Caki2 (cell line): ENCODE data around the gene NUDT17. TPM values are rescaled to one million over a fixed set of nuclear protein-coding genes. Genes with fewer than 3 reads are reported as not detected.
"Not testable (repeated sequence)": the region's sequence is repeated elsewhere in the genome, so short reads cannot be mapped to it uniquely, and the experiment has no call there.

Experiments
- DNase-seq: peaks from one replicate; pipeline ENCODE4 v3.0.0-alpha.2; 2015; ENCODE audit warnings: low read depth
- in situ Hi-C: cut with HindIII; loops from 2 replicates; pipeline ENCODE4 v1.10.0; 2016; ENCODE audit warnings: low sequenced_read_pairs, low pct_unique_long_range_greater_than_20kb, mixed read lengths
- total RNA-seq: library from RNA; depleted of rRNA; stranded (reverse); fragments of >200 nt; shearing (Covaris generic); gene quantifications from 2 replicates; pipeline ENCODE4 v1.2.3, GENCODE V29; 2014; ENCODE audit warnings: low replicate concordance; rRNA removed

Gene NUDT17, protein sequence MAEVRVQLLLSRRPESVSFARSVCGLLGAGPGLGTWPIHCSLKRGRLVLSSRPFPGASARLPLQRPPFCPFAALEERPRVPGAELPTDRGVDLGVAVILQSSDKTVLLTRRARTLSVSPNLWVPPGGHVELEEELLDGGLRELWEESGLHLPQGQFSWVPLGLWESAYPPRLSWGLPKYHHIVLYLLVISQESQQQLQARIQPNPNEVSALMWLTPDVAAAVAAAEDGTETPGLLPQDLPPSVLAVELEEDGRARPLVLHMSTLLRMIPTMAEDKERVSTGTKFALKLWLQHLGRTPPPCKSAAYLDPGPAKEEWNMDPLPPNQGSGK
- 5.1 and 9.9 TPM in 2 replicates for total RNA-seq

DNA sequence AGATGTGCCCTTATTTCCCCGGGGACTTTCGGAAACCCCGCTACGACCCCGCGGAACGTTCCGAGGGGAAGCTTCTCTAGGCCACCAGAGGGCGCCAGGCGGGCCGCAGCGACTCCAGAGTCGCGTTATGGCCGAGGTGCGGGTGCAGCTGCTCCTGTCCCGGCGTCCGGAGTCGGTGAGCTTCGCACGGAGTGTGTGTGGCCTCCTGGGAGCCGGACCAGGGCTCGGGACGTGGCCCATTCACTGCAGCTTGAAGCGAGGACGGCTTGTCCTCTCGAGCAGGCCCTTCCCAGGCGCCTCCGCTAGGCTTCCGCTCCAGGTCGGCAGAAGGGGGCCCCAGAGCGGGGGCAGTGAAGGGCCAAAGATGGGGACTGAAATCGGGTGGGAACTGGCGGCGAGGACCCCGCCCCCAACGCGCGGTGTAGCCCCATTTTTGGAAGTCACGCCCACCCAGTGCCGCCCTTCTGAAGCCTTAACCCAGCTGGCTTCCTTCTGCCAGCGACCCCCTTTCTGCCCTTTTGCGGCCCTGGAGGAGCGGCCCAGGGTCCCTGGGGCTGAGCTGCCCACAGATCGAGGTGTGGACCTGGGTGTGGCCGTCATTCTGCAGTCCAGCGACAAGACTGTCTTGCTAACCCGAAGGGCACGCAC is at the start of gene NUDT17:
TSS of gene NUDT17 (plus strand) at position 117 of the 648 bp plus-strand sequence. CDS start at position 128, 11 bp downstream.
- in situ Hi-C loops = loop anchor here (10.0 kb wide), 1 partner anchor 51 kb away; no protein-coding TSS in a partner anchor
- peak; percentile 69 for DNase-seq

DNA sequence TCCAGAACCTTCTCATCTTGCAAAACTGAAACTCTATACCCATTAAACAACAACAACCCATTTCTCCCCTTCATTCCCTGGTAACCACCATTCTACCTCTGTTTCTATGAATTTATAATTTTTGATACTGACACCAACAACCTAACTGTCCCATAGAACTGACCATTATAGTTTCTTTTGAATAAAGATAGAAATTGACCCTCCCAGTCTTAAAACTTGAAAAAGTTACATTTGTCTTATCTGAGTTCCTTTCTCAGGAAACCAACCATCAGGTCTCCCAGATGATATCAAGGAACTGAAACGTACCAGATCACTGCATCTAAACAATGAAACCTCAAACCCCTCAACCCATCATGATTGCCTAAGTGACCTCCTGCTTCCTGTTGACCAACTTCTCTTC is 48.7 kb upstream of the NUDT17 start:
- in situ Hi-C loops = loop anchor here (10.0 kb wide), 1 partner anchor 48 kb away; the partner anchor contains the start of gene NUDT17
- DNase-seq = no peak

DNA sequence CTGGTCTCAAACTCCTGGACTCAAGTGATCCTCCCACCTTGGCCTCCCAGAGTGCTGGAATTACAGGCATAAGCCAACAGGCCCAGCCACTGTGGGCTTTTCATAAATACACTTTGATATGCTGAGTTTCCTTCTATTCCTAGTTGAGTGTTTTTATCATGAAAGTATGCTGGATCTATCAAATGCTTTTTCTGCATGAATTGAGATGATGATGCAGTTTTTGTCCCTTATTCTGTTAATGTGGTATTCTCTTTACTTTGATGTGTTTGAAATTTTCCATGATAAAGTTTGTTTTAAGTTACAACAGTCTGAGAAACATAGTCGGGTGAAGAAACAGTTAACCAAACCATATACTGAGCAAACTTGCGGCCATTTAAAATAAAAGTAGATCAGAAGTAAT is 45.6 kb upstream of the NUDT17 start:
- DNase-seq = no peak
- in situ Hi-C loops = loop anchor here (10.0 kb wide), 1 partner anchor 45 kb away; the partner anchor contains the start of gene NUDT17

DNA sequence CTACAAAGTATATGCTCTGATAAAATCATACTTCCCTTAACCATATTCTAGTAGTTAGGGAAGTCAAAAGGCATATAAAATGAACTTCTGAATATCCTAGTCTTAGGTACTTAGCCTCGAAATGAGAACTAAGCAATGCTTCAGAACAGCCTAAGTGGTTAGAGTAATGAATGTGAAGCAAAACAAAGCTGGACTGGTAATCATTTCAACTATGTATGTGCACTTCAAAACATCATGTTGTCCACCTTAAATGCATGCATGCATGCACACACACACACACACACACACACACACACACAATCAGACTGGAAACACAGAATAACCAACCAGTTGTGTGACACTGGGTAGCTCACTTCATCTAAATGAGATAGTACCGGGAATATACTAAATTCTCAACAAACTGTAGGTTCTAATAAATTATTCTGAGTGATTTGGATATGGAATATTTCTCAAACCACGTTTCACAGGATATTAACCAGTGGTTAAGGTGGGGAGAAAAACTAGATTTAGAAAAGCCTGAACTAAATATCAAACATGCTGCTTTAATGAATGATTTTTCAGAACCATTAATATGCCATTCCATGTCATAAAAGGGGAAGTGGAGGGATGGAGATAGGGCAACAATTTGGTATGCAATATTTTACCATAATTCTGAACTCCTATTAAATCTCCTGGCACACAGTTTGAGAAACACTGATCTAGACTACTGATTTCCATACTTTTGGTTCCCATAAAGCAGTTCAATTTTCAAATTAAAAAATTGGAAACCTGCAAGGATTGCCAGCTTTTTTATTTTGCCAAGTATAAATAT is 41.0 kb upstream of the NUDT17 start:
- DNase-seq = no peak
- in situ Hi-C loops = no loop called here

DNA sequence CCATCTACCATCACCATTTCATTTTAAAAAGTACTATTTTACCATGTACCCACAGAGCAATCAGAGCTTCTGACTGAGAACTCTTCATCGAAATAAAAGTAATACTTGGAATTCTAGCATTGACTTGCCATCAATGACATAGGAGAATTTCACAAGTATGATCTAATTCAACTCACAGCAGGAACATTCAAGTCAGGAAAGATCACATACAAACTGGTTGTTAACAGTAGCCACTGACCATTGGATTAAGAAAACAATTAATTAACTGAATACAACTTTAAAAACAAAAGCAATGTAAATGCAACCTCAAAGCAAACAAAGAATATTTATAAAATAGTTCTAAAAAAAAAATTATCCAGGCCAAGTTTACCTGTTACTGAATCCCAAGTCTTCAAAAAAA is 40.4 kb upstream of the NUDT17 start:
- in situ Hi-C loops = no loop called here
- no peak for DNase-seq

DNA sequence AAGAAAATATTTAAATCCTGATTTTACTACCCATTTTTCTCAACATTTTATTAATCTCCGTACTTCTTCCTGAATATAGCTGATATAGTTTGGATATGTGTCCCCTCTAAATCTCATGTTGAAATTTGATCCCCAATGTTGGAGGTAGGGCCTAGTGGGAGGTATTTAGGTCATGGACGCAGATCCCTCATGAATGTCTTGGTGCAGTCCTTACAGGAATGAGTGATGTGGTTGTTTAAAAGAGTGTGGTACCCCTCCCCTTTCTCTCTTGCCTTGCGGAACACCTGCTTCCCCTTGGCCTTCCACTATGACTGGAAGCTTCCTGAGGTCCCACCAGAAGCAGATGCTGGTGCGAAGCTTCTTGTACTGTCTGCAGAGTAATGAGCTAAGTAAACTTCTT is 39.0 kb upstream of the NUDT17 start:
- in situ Hi-C loops = no loop called here
- no peak for DNase-seq

DNA sequence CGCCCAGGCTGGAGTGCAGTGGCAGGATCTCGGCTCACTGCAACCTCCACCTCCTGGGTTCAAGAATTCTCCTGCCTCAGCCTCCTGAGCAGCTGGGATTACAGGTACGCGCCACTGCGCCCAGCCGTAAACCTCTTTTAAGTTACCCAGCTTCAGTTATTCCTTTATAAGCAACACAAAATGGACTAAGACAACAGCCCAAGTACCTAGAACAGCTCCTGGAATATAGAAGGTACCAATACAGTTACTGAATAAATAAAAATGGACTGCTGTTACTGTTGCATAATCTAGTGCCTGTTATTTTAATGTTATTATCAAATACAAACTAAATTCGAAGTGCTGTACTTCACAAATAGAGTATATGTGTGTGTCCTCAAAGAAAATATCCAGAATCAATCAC is 38.6 kb upstream of the NUDT17 start:
- no peak for DNase-seq
- in situ Hi-C loops = no loop called here

DNA sequence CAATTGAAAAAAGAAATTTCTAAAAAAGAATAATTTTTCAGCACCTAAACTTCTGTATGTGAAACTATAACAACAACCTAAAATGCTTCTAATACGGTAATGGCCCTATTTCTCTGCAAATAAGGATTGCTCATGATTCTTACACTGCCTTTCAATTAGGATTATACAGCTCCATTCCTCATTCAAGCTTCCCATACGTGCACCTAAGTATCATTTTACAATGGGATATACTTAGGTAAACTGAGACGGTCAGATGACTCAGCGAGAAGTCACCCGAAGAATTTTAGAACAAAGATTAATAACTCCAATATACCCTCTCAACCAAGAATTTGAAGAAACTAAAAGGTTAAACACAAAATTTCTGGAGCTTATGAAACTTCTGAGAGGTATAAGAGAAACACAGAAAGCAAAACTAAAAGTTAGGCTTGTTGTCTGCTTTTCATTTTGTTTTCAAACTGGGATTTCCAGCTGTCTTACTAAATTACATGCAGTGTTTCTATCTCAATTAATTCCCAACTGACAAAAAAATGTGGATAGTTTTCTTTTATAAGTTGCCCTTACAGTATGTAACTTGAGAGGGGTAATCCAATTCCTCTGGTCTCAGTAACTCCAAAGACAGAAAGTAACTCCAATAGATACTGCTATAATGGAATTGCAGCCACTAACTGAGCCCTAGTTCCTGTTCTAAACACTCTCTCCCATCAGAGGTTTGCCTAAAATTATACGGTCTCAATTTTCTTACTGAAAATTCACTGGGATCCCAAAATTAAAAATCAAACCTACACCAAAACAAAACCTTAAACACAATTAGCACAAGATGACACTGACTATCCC is 32.2 kb upstream of the NUDT17 start:
- in situ Hi-C loops, DNase-seq: not testable (repeated sequence)

DNA sequence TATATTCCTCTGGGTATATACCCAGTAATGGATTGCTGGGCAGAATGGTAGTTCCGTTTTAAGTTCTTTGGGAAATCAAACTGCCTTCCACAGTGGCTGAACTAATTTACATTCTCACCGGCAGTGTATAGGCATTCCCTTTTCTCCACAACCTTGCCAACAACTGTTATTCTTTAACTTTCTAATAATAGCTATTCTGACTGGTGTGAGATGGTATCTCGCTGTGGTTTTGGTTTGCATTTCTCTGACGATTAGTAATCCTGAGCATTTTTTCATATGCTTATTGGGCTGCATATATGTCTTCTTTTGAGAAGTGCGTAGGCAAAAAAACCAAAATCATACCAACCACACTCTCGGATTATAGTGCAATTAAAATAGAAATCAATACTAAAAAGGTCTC is 27.3 kb upstream of the NUDT17 start:
- in situ Hi-C loops = not testable (repeated sequence)
- DNase-seq = peak; percentile 76

DNA sequence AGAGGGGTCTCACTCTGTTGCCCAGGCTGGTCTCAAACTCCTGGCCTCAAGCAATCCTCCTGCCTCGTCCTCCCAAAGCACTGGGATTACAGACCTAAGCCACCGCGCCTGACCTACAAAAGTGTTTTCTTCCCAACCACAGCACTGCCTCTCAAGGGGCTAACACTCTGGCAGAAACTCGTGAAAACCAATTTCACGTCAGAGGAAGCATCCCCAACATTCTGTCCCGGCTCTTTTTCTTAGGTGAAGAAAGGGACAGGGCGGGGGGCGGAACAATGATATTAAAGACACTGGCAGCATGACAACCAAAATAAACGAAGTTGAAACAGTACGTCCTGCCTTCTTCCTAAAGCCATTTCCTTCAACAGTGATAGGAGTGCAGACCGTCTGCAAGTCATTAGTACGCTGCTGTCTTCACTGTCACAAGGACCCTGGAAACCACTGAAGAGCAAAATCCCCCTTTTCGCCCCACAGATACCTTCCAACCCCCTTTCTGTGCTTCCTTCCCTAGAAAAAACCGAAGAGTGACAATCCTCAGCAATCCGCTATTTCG is 22.6 kb upstream of the NUDT17 start:
- in situ Hi-C loops, DNase-seq: not testable (repeated sequence)

DNA sequence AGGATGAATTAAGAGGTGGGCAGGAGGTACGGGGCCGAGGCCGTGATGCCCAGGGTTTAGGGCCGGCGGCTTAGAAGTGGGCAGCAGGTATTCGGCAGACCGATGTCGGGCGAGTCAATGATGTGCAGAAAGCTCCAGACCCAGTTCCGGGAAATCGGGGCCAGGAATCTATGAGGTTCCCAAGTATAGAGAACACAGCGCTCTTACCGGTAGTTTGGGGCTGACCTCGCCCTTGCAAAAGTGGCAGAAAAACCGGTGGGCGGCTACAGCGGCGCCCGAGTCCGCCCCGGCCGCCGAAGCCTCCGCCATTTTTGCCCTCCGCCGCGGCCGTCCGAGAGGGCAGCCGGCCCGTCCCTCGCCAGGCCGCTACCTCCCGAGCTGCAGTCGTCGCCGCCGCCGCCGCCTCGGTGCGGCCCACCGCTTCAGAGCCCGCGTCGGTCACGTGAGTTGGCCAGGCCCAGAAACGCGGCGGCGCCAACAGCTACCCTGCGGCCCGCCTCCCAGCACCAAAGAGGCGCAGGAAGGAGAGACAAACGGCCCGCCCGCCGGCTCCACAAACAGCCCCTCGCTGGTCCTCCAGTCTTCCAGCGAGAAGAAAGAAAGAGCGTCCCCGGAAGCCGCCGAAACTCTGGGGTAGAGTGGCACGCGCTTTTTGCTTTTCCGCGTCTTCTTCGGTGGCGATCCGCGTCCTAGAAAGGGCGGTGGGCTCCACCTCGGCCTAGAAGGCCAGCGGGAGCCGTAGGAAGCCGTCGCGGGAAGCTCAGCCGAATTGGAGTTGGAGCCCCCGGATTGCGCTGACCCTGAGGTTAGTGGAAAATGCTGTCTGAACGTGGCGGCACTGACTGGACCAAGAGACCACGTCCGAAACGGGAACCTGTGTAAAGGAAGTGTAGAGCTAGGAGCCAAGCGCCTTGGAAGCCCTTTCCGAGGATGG is 21.6 kb upstream of the NUDT17 start, which contains the start of the genes POLR3C and RNF115:
TSS of gene POLR3C (plus strand) at position 636 of the 934 bp plus-strand sequence. CDS start 1,577 bp downstream, outside the sequence.
TSS of gene RNF115 (minus strand) at position 531 of the 934 bp plus-strand sequence. CDS start at position 309, 222 bp downstream.
- in situ Hi-C loops = no loop called here
- DNase-seq = peak; percentile 94

DNA sequence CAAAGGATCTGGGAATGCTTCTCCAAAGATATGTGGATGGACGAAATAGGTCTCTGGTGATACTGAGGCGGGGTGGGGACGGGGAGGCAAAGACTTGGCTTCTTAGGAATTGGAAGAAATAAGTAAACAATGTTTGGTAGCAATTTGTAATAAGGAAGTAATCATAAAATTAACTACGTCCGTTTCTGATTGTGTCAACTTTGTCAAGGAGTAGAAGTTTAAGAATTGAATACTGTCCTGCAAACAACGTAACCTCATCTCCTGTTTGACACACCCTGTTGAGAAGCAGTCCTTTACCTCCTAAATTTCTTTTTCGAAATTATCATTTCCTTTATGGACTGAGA is 21.0 kb upstream of the NUDT17 start:
- peak; percentile 21 for DNase-seq
- in situ Hi-C loops = no loop called here

DNA sequence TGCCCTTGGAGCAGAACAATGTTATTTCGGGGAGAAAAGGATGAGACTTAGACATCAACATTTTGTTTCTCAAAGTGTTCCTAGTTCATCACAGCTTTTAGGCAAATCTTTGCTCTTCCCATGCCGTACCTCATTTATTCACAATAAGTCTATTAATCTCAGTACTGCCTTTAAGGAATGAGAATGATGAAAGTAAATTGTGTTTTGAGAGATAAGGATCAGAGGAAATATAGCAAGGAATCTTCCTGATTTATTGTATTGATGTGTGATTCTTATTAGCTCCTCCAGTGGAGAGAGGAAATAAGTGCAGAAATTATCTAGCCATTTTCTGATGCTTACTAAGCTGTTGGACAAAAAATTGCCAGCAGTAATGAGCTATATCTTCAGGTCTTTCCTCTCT is 19.4 kb upstream of the NUDT17 start:
- DNase-seq = no peak
- in situ Hi-C loops = no loop called here

DNA sequence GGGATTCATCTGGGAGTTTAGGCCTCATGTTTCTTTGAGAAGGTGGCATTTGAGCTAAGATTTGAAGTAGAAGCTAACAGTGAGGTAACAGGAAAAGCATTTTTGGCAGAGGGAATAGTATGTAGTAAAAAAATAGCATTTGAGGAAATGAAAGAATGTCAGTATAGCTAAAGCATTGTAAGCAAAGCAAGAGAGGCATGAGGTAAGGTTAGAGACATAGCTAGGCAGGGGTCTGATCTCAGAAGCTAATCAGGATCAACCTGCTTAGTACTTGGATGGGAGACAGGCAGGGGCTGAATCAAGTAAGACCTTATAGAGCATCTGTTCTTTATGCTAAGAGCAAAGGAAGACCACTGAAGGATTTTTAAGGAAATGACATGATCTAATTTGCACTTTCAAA is 17.5 kb upstream of the NUDT17 start:
- in situ Hi-C loops = no loop called here
- DNase-seq = no peak

DNA sequence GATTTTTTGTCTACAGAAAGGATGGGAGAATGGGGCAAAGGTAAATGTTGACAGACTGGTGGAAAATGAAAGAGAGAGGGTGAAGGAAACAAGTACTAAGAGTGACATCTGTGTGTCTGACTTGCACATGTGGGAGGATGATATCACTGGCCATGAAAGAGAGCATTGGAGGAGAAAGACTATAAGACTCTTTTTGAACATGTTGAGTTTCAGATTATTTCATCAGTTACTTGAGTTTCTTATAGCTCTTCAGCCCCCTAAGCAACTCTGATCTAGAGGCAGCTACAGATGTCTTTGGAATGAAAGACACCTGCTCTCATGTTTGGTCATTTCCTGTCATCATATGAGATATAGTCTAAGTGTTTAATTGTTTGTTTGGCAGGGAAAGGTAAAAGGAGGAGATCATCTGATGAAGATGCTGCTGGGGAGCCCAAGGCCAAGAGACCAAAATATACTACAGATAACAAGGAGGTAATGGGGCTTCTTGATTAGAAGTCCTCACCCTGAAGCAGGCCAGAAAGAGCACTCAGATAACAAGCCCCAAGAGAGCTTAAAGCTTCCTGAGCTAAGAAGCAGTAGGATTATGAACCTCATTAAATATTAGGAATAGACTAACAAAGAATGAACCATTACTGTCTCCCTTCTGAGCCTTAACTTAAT is 16.9 kb upstream of the NUDT17 start:
- no peak for DNase-seq
- in situ Hi-C loops = no loop called here

DNA sequence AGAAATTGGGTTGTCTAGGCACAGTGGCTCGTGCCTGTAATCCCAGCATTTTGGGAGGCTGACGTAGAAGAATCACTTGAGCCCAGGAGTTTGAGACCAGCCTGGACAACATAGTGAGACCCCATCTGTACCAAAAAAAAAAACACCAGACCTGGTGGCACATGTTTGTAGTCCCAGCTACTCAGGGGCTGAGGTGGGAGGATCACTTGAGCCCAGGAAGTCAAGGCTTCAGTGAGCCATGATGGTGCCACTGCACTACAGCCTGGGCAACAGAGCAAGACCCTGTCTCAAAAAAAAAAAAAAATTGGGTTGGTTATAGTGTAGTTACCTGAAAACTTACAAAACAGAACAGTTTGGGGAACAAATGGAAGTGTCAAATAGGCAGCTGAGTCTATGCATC is 14.6 kb upstream of the NUDT17 start:
- in situ Hi-C loops, DNase-seq: not testable (repeated sequence)
